ENCODE data around the gene DDR2. TPM values are rescaled to one million over a fixed set of nuclear protein-coding genes. Genes with fewer than 3 reads are reported as not detected.
A peak's percentile ranks its signal among the peaks of the same experiment; 100 is the strongest.

DDR2 gene
- total RNA-seq, 1 donor from 2014 or later, result 0.69 TPM

- H2AFZ ChIP-seq (replicated peaks), result no peak overlapping the region
- Mint-ChIP-seq H3K9me3 (peaks cover 21% of the 10 kb centered on the region), H3K4me3 (no peak overlapping the region), H3K27ac (no peak overlapping the region), H3K4me1 (peaks cover 4% of the 10 kb centered on the region), H3K36me3 (no peaks in the 10 kb centered on the region), H3K27me3 (ENCODE audit: insufficient read depth, low read depth) (no peaks in the 10 kb centered on the region)
- no peaks in the 10 kb centered on the region for H3K9me3 ChIP-seq (ENCODE audit: low read depth)
- no peaks in the 10 kb centered on the region for H4K20me1 ChIP-seq (ENCODE audit: low read depth)
- DNase-seq (ENCODE audit: low spot score), result no peak
- no peak overlapping the region for H3K4me3 ChIP-seq
- H3K36me3 ChIP-seq, result no peaks in the 10 kb centered on the region
- H3K27ac ChIP-seq, result no peak overlapping the region
- no peaks in the 10 kb centered on the region for H3K79me2 ChIP-seq (ENCODE audit: low read depth)
- no peaks in the 10 kb centered on the region for H3K27me3 ChIP-seq
- TF ChIP-seq CTCF (IDR thresholded peaks at IDR 0.05), result no peak
- no peak for TF ChIP-seq EZH2 (IDR thresholded peaks at IDR 0.05)
- TF ChIP-seq EZH2phosphoT487 (IDR thresholded peaks at IDR 0.05), result no peak
- no peak overlapping the region for H3K4me2 ChIP-seq
- H3K4me1 ChIP-seq, result no peaks in the 10 kb centered on the region
- no peak overlapping the region for H3K9ac ChIP-seq
- H3F3A ChIP-seq (ENCODE audit: low read depth), result no peaks in the 10 kb centered on the region
Measured at GRCh38 chr1:162681122-162681436, 48.8 kb downstream of the DDR2 start.

- Histone ChIP-seq H3K4me3 (no peak overlapping the region), H2AFZ (replicated peaks) (peak overlapping the region; percentile 48), H3K36me3 (no peaks in the 10 kb centered on the region), H3K79me2 (ENCODE audit: low read depth) (no peaks in the 10 kb centered on the region), H3K9ac (no peak overlapping the region), H3K4me2 (no peak overlapping the region), H3K4me1 (no peaks in the 10 kb centered on the region), H3K27me3 (no peaks in the 10 kb centered on the region), H3K9me3 (ENCODE audit: low read depth) (no peaks in the 10 kb centered on the region), H3K27ac (no peak overlapping the region), H3F3A (ENCODE audit: low read depth) (no peaks in the 10 kb centered on the region), H4K20me1 (ENCODE audit: low read depth) (no peaks in the 10 kb centered on the region)
- no peaks in the 10 kb centered on the region for H3K36me3 Mint-ChIP-seq
- peaks cover 4% of the 10 kb centered on the region for H3K4me1 Mint-ChIP-seq
- no peak for TF ChIP-seq EZH2phosphoT487 (IDR thresholded peaks at IDR 0.05)
- TF ChIP-seq CTCF (IDR thresholded peaks at IDR 0.05), result no peak
- TF ChIP-seq EZH2 (IDR thresholded peaks at IDR 0.05), result no peak
- no peak overlapping the region for H3K4me3 Mint-ChIP-seq
- no peak for DNase-seq (ENCODE audit: low spot score)
- H3K27me3 Mint-ChIP-seq (ENCODE audit: insufficient read depth, low read depth), result no peaks in the 10 kb centered on the region
- peaks cover 21% of the 10 kb centered on the region for H3K9me3 Mint-ChIP-seq
- no peak overlapping the region for H3K27ac Mint-ChIP-seq
Measured at GRCh38 chr1:162682013-162682419, 49.8 kb downstream of the DDR2 start.

GRCh38 chr1:162687870-162688269, 55.6 kb downstream of the DDR2 start:
- DNase-seq (ENCODE audit: low spot score), result no peak
- Histone ChIP-seq H3K4me3 (no peak overlapping the region), H3K4me1 (peaks cover 14% of the 10 kb centered on the region), H3K36me3 (no peaks in the 10 kb centered on the region), H3K27ac (no peak overlapping the region), H3K9me3 (ENCODE audit: low read depth) (no peaks in the 10 kb centered on the region), H3K4me2 (no peak overlapping the region), H3K27me3 (no peaks in the 10 kb centered on the region), H3K79me2 (ENCODE audit: low read depth) (no peaks in the 10 kb centered on the region), H3K9ac (no peak overlapping the region), H4K20me1 (ENCODE audit: low read depth) (no peaks in the 10 kb centered on the region), H2AFZ (replicated peaks) (no peak overlapping the region), H3F3A (ENCODE audit: low read depth) (no peaks in the 10 kb centered on the region)
- Mint-ChIP-seq H3K4me3 (no peak overlapping the region), H3K36me3 (no peaks in the 10 kb centered on the region), H3K4me1 (peaks cover 15% of the 10 kb centered on the region), H3K27ac (no peak overlapping the region), H3K9me3 (peaks cover 7% of the 10 kb centered on the region), H3K27me3 (ENCODE audit: insufficient read depth, low read depth) (peaks cover 5% of the 10 kb centered on the region)
- TF ChIP-seq EZH2phosphoT487 (IDR thresholded peaks at IDR 0.05), result no peak
- no peak for TF ChIP-seq EZH2 (IDR thresholded peaks at IDR 0.05)
- TF ChIP-seq CTCF (IDR thresholded peaks at IDR 0.05), result no peak

GRCh38 chr1:162688521-162688920, 56.3 kb downstream of the DDR2 start:
- no peak for TF ChIP-seq EZH2phosphoT487 (IDR thresholded peaks at IDR 0.05)
- TF ChIP-seq CTCF (IDR thresholded peaks at IDR 0.05), result no peak
- no peak for TF ChIP-seq EZH2 (IDR thresholded peaks at IDR 0.05)
- peaks cover 15% of the 10 kb centered on the region for H3K4me1 Mint-ChIP-seq
- no peaks in the 10 kb centered on the region for H3F3A ChIP-seq (ENCODE audit: low read depth)
- peaks cover 2% of the 10 kb centered on the region for H3K9me3 Mint-ChIP-seq
- H3K27me3 ChIP-seq, result no peaks in the 10 kb centered on the region
- no peak overlapping the region for H3K27ac Mint-ChIP-seq
- no peak for DNase-seq (ENCODE audit: low spot score)
- no peak overlapping the region for H2AFZ ChIP-seq (replicated peaks)
- H4K20me1 ChIP-seq (ENCODE audit: low read depth), result no peaks in the 10 kb centered on the region
- no peaks in the 10 kb centered on the region for H3K9me3 ChIP-seq (ENCODE audit: low read depth)
- no peaks in the 10 kb centered on the region for H3K36me3 ChIP-seq
- no peak overlapping the region for H3K27ac ChIP-seq
- peaks cover 14% of the 10 kb centered on the region for H3K4me1 ChIP-seq
- no peak overlapping the region for H3K4me2 ChIP-seq
- no peak overlapping the region for H3K4me3 ChIP-seq
- no peaks in the 10 kb centered on the region for H3K79me2 ChIP-seq (ENCODE audit: low read depth)
- H3K36me3 Mint-ChIP-seq, result no peaks in the 10 kb centered on the region
- peaks cover 5% of the 10 kb centered on the region for H3K27me3 Mint-ChIP-seq (ENCODE audit: insufficient read depth, low read depth)
- H3K4me3 Mint-ChIP-seq, result no peak overlapping the region
- H3K9ac ChIP-seq, result no peak overlapping the region
